Measurements from ENCODE around the gene C6orf62.
A peak's percentile ranks its signal among the peaks of the same experiment; 100 is the strongest.
"Not testable (repeated sequence)": the region's sequence is repeated elsewhere in the genome, so short reads cannot be mapped to it uniquely, and the experiment has no call there.

Gene C6orf62

DNA sequence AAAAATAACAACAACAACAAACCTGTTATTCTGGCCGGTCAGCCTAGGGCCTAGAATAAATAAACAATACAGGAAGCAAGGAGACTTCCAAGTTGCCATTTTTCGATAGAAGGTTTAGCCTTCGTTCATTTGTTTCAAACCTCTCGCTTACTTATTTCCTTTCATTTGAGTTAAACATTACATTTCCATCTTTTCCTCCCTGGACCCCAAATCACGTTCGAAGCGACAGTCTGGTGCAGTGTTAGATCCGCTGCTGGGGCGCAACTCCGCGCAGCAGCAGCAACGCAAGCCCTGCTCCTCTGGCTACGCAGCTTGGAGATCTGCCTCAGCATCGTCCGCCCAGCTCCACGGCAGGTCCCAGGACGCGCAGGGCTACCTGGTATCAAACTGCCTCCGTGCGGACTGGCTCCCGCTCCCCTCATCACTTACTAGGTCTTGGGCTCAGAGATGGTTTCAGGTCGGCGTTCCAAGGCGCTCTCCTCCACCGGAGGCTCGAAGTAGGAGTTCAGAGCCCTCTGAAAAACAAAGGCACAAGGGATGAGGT lies 52.8 kb downstream of the C6orf62 start:
- DNase-seq: peak; percentile 74

DNA sequence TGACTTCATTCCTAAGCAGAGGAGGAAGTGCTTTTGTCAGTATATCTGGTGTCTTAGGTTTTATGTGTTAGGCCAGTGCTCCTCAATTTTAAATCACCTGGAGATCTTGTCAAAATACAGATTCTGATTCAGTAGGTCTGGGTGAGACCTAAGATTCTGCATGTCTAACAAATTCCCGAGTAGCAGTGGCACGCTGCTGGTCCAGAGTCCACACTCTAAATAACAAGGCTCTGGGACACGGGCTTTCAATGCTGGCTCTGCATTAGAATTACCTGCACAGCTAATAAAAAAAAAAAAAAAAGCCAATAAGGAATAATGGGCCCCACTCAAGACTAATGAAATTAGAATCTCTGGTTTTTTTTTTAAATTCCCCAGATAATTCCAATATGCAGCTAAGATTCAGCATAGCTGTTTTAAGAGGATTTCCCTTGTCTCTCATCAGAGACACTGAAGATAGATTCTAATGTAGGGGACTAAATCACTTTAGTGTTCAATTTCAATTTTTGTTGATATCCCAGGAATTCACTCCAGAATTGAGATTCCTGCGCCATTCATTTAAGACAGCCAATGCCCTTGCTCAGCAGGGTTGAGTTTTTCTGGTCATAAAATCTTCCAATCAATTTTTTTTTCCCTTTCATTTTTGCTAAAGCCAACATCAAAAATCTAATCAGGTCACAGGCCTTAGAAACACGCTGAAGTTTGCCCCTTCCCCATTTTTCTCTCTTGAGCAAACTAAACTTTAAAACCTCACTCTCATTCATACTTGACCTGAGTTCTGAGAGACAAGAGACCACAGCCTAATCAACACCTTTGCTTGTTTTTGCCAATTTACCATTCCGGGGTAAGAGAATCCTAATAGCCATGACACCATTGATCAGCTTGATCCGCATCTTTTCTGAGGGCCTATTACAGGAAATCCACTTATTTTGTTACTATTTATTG lies 54.6 kb downstream of the C6orf62 start:
- no peak for DNase-seq

DNA sequence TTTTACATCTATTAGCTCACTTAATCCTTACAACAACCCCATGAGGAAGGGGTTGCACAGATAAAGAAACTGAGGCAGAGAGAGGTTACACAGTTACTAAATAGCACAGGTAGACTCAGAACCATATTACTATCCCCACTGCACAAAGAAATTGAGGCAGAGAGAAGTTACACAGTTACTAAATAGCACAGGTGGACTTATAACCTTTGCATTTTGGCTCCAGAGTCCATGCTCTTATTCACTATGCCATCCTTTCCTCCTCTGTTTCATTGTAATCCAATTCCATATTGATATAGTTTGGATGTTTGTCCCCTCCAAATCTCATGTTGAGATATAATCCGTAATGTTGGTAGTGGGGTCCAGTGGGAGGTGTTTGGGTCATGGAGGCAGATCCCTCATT lies 55.8 kb downstream of the C6orf62 start:
- DNase-seq: no peak

DNA sequence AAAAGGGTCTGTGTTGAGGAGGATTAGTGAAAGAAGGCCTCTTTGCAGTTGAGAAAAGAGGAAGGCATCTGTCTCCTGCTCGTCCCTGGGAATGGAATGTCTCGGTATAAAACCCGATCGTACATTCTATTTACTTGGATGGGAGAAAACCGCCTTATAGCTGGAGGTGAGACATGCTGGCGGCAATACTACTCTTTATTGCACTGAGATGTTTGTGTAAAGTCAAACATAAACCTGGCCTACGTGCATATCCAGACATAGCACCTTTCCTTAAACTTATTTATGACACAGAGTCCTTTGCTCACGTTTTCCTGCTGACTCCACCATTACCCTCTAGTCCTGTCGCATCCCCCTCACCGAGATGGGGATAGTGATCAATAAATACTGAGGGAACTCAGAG lies 56.7 kb downstream of the C6orf62 start:
- DNase-seq: no peak

DNA sequence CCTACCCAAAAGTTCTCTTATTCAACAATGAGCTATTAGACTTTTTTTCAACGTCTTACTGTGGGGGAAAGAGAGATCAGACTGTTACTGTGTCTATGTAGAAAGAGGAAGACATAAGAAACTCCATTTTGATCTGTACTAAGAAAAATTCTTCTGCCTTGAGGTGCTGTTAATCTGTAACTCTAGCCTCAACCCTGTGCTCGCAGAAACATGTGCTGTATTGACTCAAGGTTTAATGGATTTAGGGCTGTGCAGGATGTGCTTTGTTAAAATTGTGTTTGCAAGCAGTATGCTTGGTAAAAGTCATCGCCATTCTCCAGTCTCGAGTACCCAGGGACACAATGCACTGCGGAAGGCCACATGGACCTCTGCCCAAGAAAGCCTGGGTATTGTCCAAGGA lies 57.2 kb downstream of the C6orf62 start:
- DNase-seq: not testable (repeated sequence)

DNA sequence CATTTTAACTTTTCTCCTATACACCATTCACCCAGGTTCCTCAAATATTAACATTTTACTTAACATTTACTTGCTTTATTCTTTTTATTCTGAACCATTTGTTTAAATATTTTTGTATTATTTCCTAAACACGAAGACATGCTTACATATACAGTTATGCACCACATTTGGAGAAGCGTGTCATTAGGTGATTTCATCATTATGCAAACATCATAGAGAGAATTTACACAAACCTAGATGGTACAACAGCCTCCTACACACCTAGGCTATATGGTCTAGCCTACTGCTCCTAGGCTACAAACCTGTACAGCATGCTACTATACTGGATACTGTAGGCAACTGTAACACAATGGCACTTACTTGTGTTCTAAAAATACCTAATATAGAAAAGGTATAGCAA lies 58.8 kb downstream of the C6orf62 start:
- no peak for DNase-seq

- no peak for DNase-seq
Measured at GRCh38 chr6:24659561-24659960, 59.4 kb downstream of the C6orf62 start.

DNA sequence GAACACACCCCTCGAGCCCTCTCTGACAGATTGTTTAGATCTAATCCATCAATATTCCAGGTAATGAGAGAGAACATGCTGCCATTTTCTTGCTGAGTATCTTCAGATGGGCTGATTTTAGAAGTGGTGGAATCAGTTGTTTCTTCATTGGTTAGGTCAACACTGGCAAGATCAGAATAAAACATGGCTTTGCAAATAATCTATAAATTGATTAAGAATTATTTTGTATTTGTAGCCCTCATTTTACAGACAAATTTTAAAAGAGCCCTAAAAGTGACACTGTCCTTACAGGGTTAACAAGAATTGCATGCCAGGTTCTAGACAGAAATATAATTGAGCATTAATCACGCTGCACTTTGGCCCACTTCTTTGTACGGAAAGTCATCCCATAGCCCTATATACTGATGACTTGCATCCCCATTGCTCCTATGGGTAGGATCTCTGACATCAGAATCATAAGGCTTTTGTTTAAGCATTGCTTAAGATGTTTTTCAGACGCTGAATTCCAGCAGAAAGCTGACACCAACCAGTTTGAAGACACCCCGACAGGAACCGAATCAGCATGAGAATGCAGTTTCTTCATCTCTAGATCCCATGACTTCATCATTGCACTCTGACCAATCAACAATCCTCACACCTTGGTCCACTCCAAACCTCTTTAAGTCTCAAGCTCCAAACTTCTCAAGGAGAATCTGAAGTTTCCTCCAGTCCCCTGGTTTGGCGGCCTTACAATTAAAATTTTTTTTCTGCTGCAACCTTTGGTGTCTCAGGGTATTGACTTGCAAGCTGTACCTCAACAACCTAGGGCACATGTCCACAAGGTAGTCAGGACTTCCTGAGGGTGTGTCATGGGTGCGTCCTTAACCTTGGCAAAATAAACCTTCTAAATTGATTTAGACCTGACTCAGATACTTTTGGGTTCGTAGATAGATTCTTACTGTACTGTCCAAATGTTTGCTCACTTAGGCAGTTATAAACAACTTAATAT lies 60.1 kb downstream of the C6orf62 start:
- no peak for DNase-seq

DNA sequence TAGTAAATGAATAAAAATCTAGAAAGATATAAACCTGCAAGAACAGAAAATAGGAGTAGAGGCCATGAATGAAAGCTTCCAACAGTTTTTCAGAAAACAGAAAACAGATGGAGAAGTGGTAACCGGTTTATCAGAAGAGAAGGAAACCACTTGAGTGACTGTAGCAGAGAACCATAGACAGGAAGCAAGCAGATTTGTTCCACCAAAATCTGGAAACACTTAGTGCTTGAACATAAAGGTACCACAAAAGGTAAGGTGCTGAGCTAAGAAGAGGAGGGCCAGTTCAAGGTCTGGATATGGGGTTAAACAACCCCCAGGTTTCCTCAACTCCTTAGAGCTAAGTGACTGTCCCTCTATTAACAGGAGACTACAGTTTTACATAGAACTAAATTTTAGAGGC lies 63.7 kb downstream of the C6orf62 start:
- no peak for DNase-seq

All from NCI-H146 (cell line).